Measurements from ENCODE around the gene GANC.

DNA sequence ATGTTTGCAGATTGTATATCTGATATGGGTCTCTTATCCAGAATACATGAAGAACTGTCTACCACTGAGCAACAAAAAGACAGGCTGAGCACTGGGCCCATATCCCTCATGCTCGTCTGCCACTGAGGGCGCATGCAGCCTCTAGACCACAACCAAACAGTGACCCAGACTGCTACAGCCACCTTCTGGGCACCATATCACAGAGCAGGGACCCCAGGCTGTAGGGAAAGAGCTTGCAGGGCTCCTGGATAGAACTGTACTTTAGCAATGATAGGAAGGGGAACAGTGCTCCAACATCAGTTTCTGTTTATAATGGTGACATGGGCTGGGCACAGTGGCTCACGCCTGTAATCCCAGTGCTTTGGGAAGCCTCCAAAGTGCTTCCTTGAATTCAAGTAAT, 40.5 kb downstream of the GANC start:
- TF ChIP-seq, protein P1, sequence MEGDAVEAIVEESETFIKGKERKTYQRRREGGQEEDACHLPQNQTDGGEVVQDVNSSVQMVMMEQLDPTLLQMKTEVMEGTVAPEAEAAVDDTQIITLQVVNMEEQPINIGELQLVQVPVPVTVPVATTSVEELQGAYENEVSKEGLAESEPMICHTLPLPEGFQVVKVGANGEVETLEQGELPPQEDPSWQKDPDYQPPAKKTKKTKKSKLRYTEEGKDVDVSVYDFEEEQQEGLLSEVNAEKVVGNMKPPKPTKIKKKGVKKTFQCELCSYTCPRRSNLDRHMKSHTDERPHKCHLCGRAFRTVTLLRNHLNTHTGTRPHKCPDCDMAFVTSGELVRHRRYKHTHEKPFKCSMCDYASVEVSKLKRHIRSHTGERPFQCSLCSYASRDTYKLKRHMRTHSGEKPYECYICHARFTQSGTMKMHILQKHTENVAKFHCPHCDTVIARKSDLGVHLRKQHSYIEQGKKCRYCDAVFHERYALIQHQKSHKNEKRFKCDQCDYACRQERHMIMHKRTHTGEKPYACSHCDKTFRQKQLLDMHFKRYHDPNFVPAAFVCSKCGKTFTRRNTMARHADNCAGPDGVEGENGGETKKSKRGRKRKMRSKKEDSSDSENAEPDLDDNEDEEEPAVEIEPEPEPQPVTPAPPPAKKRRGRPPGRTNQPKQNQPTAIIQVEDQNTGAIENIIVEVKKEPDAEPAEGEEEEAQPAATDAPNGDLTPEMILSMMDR (conservative IDR thresholded peaks at IDR 0.05; ENCODE audit: low read length): no peak
- no peak for TF ChIP-seq EZH2phosphoT487 (IDR thresholded peaks at IDR 0.05; ENCODE audit: borderline replicate concordance, low read depth, low read length)
